ENCODE results near the gene TMEM86A.

DNA sequence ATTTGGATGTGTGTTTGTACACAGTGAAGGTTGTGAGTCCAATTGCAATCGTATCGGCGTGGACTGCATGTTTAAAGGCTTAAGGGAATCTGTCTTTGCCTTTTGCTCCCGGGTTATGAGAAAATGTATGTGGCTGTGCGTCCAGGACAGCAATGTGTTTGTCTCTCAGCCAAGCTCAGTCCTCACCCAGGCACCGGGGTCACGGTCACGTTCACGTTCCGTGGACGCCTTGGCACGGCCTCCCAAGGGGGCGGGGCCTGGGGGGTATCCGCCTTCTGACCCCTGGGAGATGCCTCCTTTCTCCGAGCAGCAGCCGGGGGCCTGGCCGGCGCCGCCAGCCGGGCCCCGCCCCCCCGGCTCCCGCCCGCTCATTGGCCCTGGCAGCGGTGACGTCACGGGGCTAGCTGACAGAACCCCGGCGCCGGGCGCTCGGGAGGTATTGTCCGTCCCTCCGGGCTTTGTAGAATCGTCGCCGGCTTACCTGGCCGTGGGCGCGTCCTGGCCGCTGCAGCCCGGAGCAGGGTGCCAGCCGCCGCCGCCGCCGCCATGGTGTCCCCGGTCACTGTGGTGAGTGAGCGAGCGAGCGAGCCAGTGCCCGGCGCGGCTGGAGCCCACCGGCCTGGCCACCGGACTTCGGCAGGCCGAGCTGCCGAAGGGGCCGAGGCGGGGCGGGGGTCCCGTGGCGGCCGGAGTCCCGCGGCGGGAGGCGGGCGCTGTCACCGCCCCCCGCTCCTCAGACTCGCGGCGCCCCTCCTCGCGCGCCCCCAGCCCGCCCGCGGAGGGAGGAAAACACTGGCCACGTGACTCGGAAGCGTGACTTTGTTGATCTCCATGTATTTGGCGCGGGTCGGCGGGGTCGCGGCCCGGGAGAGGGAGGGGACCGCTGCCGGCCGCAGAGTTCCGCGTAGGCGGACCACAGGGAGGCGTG, at the start of gene TMEM86A:
- TF ChIP-seq, protein P1, sequence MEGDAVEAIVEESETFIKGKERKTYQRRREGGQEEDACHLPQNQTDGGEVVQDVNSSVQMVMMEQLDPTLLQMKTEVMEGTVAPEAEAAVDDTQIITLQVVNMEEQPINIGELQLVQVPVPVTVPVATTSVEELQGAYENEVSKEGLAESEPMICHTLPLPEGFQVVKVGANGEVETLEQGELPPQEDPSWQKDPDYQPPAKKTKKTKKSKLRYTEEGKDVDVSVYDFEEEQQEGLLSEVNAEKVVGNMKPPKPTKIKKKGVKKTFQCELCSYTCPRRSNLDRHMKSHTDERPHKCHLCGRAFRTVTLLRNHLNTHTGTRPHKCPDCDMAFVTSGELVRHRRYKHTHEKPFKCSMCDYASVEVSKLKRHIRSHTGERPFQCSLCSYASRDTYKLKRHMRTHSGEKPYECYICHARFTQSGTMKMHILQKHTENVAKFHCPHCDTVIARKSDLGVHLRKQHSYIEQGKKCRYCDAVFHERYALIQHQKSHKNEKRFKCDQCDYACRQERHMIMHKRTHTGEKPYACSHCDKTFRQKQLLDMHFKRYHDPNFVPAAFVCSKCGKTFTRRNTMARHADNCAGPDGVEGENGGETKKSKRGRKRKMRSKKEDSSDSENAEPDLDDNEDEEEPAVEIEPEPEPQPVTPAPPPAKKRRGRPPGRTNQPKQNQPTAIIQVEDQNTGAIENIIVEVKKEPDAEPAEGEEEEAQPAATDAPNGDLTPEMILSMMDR (conservative IDR thresholded peaks at IDR 0.05; ENCODE audit: low read depth, low read length), result no peak
- no peak for TF ChIP-seq SMC3 (IDR thresholded peaks at IDR 0.05; ENCODE audit: low read depth, low read length)

Measured in IMR-90 (cell line).